HG02623 (cell line): ENCODE measurements around the gene SHISA6.

Experiments
- ATAC-seq: cut with Tn5 transposase; IDR thresholded peaks from one replicate; pipeline ENCODE4 v1.9.1; 2021; ENCODE audit warnings: moderate library complexity; ENCODE audit not compliant: unreplicated experiment

SHISA6 gene

GRCh38 chr17:11264183-11264871, 23.3 kb downstream of the SHISA6 start:
- ATAC-seq = no peak

DNA sequence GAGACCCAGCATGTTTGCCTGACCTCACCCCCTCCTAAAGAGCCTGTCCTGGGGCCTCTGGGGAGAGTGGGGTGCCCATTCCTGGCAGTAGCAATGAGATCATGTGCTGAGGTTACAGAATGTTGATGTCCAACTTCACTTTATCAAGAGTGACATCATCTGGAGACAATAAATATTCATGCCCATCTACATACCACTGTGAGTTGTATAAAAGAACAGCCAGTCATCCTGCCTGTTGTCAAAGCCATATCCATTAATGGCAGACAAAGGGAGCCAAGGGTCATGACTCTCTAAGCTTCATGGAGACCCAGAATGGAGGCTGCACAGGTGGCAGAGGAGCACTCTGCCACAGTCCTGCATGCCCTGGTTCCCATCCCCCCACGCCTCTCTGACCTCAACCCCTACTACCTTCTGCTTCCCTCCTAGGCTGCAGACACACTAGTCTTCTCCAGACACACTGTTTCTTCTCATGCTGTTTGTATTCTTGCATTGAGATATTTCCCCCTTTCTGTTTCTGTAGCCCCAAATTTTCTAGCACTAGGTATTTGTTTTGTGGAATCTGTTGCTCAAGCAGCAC, 27.1 kb downstream of the SHISA6 start:
- no peak for ATAC-seq

GRCh38 chr17:11269210-11269609, 28.2 kb downstream of the SHISA6 start:
- ATAC-seq = no peak

- ATAC-seq = no peak
These were observed 31.2 kb downstream of the SHISA6 start for GRCh38 chr17:11272191-11272590.

DNA sequence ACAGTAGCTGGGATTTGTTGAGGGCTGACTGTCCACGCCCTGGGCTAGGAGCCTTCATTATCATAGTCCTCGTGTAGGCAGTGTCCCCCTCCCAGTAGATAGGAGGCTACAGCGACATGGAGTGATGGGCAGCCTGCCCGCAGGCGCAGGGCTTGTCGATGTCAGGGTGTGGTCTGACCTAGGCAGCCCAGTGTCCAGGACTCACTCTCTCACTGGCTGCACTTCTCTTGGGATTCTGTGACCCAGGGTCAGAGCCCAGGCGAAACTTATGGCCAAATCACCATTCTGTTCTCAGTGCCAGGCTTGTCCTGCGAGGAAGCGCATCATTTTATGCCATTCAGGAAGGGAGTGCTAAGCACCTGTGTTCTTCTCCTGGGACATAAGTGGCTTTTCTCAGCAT, 32.6 kb downstream of the SHISA6 start:
- no peak for ATAC-seq

DNA sequence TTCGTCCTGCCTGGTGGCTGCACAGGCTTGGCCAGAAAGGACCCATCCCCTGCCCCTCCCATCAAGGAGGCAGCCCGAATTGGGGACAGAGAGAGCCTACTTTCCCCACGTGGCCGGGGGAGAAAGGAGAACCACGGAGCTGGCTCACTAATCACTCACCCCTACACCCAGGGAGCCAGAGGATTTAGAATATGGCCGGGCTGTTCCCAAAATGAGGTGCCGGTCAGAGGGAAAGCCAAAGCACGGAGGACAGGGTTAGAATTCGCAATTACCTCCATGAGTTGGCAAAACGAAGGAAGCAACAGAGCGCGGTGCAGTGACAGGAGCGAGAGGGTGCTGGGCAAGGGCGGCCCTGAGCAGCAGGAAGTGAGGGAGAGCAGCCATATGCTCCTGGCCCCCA, 33.1 kb downstream of the SHISA6 start:
- no peak for ATAC-seq

DNA sequence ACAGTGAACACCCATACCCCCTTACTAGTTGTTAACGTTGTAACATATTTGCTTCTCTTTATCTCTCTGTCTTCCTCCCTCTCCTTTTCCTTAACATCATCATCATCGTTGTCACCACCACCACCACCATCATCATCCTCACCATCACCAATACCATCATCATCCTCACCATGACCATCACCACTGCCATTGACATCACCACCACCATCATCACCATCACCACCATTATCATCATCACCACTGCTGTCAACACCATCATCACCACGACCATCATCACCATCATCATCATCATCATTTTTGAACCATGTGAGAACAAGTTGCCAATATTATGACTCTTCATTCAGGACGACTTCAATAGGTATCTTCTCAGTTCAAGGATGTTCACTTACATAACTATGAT, 35.5 kb downstream of the SHISA6 start:
- ATAC-seq = no peak

GRCh38 chr17:11278186-11278991, 37.4 kb downstream of the SHISA6 start:
- no peak for ATAC-seq

- ATAC-seq = no peak
These were observed 37.9 kb downstream of the SHISA6 start for GRCh38 chr17:11278992-11279270.

- ATAC-seq = no peak
These were observed 38.8 kb downstream of the SHISA6 start for GRCh38 chr17:11279776-11280344.

DNA sequence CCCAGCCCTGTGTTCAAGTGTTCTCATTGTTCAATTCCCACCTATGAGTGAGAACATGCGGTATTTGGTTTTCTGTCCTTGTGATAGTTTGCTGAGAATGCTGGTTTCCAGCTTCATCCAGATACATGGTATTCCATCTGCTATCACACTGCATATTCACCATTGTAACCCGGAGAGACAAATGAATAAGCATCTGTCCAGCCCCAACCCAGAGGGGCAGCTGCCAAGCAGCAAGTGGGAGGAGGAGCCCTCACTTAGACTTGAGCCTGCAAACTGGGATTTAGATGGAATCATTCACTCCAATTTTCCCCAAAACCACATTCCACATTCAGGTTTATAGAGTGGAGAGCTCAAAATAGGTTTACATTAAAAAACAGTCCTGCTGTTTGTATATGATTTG, 41.6 kb downstream of the SHISA6 start:
- no peak for ATAC-seq

DNA sequence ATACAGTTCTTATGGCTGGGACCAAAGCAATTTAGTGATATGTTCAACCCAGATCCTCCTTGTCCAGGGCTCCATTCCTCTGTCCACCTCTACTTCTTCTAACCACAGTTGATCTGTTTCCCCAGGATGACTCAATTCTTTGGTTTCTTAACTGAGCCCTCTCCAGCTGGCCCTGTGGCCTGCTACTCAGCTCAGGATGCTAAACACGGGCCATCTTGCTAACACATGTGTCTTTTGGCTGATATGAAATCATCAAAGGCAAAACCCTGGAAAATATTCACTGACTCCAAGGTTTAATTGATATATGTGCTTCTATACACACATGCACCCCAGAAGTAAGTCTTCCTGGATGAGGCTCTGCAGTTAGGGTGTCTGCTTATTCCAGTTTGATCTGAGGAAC, 43.8 kb downstream of the SHISA6 start:
- no peak for ATAC-seq

DNA sequence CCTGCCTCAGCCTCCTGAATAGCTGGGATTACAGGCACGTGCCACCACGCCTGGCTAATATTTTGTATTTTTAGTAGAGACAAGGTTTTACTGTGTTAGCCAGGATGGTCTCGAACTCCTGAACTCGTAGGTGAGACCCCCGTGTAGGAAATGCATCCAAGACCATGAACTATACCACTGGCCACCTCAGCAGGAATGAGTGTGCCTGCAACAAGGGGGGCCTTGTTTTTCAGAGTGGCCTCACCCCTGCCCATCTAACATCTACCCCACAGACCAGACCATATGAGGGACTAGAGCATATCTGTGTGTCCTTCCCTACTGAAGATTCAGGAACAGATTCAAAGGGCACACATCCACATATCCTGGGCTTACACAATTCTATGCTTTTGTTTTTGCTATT, 44.9 kb downstream of the SHISA6 start:
- ATAC-seq = no peak

- ATAC-seq = no peak
These were observed 46.8 kb downstream of the SHISA6 start for GRCh38 chr17:11287791-11288190.

DNA sequence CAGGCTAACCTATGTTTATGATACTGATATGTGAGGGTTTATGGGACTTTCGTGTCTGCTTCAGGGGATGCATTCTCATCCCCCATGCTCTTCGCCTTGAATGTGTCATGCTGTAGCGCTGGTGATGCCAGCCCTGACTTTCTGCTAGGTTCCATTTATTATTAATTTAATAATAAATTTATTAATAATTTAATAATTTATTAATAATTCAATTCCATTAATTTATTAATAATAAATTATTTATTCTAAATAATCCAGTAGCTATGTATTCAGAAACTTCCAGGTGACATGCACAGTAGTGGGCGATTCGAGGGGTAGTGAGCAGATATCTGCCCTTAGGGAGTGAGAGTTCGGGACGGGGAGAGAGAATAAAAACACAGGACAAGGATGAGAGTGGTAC, 49.8 kb downstream of the SHISA6 start:
- ATAC-seq = no peak

- ATAC-seq = no peak
These were observed 51.5 kb downstream of the SHISA6 start for GRCh38 chr17:11292491-11292890.

GRCh38 chr17:11293480-11293879, 52.5 kb downstream of the SHISA6 start:
- ATAC-seq = no peak

DNA sequence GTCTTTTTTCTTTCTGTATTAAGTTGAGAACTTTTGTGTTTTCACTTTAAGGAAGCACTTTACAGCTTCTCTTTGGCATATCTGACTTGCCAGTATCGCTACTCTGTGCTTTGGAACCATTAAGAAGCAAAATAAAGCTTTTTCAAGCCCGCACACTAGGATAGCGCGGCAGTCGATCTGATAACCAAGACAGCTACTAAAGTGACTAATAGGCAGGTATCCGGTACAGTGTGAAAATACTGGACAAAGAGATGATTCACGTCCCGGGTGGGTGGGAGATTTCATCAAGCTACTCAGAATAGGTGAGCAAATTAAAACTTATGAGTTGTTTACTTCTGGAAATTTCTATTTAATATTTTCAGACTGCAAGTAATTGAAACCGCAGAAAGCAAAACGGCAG, 53.8 kb downstream of the SHISA6 start:
- no peak for ATAC-seq

DNA sequence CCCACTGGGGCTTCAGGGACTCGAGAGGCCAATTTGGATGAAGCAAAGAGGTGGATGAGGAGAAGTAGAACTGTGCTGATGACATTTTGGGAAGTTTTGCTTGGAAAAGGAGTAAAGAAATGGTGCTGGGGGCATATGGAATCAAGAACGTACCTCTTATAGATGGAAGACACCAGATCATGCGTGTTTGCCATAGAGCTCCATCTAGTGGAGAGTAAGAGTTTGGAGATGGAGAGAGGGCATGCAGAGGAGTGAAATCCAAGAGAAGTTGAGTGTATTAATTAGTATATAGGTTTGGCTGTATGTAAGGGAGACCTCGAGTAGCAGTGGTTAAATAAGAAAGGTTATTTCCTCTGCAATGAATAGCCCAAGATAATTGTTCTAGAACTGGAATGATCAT, 56.0 kb downstream of the SHISA6 start:
- ATAC-seq = no peak

DNA sequence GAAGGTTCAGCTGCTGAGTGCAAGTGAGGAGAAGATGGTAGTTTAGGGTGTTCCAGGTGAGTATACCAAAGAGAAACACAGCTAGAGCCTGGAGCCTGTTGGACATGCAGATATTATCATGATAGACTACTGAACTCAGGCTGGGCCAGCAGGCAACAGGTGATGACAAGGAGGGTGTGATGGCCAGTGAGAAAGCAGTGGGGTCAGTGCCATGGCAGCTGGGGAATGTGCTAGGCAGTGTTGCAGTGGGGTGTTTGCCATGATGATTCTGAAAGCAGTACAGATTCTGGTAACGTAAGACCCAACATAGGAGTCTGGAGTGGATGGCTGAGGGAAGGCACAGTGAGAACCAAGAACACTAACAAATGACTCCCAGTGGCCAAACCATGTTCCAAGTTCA, 57.4 kb downstream of the SHISA6 start:
- ATAC-seq = no peak

DNA sequence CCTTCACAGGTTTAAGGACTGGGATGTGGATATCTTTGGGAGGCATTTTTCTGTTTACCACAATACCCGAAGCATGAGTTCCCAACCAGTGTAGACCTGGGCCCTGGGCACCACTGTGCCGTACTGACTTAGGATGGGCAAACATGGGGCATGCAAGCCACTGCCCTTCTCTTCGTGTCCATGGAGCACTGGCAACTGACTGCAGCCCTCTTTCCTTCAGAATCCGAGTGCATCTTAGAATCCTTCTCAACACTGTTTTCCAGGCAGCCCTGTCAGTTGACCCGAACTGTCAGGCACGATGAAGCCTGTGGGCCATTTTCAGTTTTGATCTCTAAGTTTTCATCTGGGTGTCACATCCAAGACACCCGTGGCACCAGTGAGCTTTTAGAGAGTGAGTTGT, 59.2 kb downstream of the SHISA6 start:
- ATAC-seq = no peak

DNA sequence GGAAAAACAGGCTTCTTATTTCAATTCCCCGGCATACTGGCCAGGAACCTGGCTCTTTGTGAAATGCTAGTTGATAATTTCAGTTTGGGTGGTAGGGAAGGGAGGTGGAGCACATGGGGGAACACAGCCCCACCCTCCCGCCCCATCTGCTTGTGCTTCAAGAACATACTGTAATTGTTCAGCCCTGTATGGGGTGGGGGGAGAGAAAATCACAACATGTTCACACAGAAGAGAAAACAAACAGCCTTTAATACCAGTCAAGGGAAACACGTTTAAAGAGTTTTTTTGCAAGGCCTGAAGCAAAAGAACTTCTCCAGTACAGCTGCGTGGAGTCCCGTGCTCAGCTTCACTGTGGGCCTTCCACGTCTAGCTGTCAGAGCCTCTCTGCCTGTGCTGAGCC, 59.7 kb downstream of the SHISA6 start:
- no peak for ATAC-seq
